Adrenal gland (tissue), 5 donors: ENCODE data around the gene EPG5.

ENCODE experiments used
- POLR2A ChIP-seq, 2 donors: fragments of 450-650 bp; IDR thresholded peaks; one replicate each; pipeline ENCODE4 v1.6.1; 2017; ENCODE audit warnings: antibody characterized with exemption in 2 of 2, mild to moderate bottlenecking in 2 of 2, moderate library complexity in 1 of 2
- TF ChIP-seq, protein P1 (sequence below), 6 experiments: fragments of 450-650 bp in 4 of 6; fragments of 200-600 bp in 2 of 6; sonication (generic) in 1 of 6; IDR thresholded peaks; 1 replicate in 5 of 6; 2 replicates in 1 of 6; pipeline versions ENCODE4 v1.5.1 to v1.8.0; 2016 to 2021; ENCODE audit warnings: antibody characterized with exemption in 6 of 6, mild to moderate bottlenecking in 2 of 6, moderate library complexity in 1 of 6
- donor health status: DM: no; HTN: no; CAD: no.

- TF ChIP-seq POLR2A (IDR thresholded peaks at IDR 0.05), result no peak
- TF ChIP-seq, protein P1, sequence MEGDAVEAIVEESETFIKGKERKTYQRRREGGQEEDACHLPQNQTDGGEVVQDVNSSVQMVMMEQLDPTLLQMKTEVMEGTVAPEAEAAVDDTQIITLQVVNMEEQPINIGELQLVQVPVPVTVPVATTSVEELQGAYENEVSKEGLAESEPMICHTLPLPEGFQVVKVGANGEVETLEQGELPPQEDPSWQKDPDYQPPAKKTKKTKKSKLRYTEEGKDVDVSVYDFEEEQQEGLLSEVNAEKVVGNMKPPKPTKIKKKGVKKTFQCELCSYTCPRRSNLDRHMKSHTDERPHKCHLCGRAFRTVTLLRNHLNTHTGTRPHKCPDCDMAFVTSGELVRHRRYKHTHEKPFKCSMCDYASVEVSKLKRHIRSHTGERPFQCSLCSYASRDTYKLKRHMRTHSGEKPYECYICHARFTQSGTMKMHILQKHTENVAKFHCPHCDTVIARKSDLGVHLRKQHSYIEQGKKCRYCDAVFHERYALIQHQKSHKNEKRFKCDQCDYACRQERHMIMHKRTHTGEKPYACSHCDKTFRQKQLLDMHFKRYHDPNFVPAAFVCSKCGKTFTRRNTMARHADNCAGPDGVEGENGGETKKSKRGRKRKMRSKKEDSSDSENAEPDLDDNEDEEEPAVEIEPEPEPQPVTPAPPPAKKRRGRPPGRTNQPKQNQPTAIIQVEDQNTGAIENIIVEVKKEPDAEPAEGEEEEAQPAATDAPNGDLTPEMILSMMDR (IDR thresholded peaks at IDR 0.05), result no peak
Measured at GRCh38 chr18:45962866-45963265, 4.3 kb downstream of the EPG5 start.
